Fibroblast of the aortic adventitia (primary cell): ENCODE measurements around the gene PIK3R5. TPM values are rescaled to one million over a fixed set of nuclear protein-coding genes. Genes with fewer than 3 reads are reported as not detected.

Experiments used
- DNase-seq: peaks from one replicate; pipeline ENCODE4 v3.0.0-alpha.2; 2010; ENCODE audit warnings: low read depth
- H3K4me3 ChIP-seq: 2 replicates; pipeline ENCODE4 v1.5.1; 2011; ENCODE audit warnings: low read depth, mild to moderate bottlenecking, control low read depth, low read length, moderate library complexity
- CTCF ChIP-seq: IDR thresholded peaks from 2 replicates; pipeline ENCODE4 v1.5.1; 2011; ENCODE audit warnings: mild to moderate bottlenecking, low read length, control low read depth, inconsistent platforms; ENCODE audit not compliant: insufficient read depth
- total RNA-seq: library from RNA; depleted of rRNA; stranded (reverse); fragments of >200 nt; gene quantifications from 2 replicates; pipeline ENCODE4 v1.2.3, GENCODE V29; 2012; ENCODE audit warnings: low replicate concordance

PIK3R5 gene
- total RNA-seq, 1 donor = not detected

- no peak overlapping the region for H3K4me3 ChIP-seq
- no peak for TF ChIP-seq CTCF
- no peak for DNase-seq
Observed at GRCh38 chr17:8855477-8856204, 109.9 kb downstream of the PIK3R5 start.

GRCh38 chr17:8851600-8851999 is 113.9 kb downstream of the PIK3R5 start:
- TF ChIP-seq CTCF = no peak
- DNase-seq = no peak
- H3K4me3 ChIP-seq = no peak overlapping the region

GRCh38 chr17:8849311-8850041 is 116.0 kb downstream of the PIK3R5 start:
- no peak for DNase-seq
- TF ChIP-seq CTCF = no peak
- no peak overlapping the region for H3K4me3 ChIP-seq

GRCh38 chr17:8847891-8848290 is 117.6 kb downstream of the PIK3R5 start:
- no peak for TF ChIP-seq CTCF
- no peak overlapping the region for H3K4me3 ChIP-seq
- DNase-seq = no peak

GRCh38 chr17:8846768-8847211 is 118.7 kb downstream of the PIK3R5 start:
- H3K4me3 ChIP-seq = no peak overlapping the region
- peak; percentile 68 for DNase-seq
- TF ChIP-seq CTCF = no peak

- no peak overlapping the region for H3K4me3 ChIP-seq
- TF ChIP-seq CTCF = no peak
- DNase-seq = peak; percentile 19
Observed at GRCh38 chr17:8844229-8845218, 121.0 kb downstream of the PIK3R5 start.
